Ishikawa (cell line): ENCODE results near the gene PTPRO.

Experiments
- CEBPB ChIP-seq: IDR thresholded peaks from 2 replicates; pipeline ENCODE4 v1.6.1; 2012
- CREB1 ChIP-seq: IDR thresholded peaks from 2 replicates; pipeline ENCODE4 v1.6.1; 2012; ENCODE audit warnings: low read depth
- EP300 ChIP-seq: IDR thresholded peaks from 2 replicates; pipeline ENCODE4 v1.6.1; 2012; ENCODE audit warnings: borderline replicate concordance
- RAD21 ChIP-seq: IDR thresholded peaks from 2 replicates; pipeline ENCODE4 v1.6.1; 2012; ENCODE audit warnings: low read depth
- TAF1 ChIP-seq: IDR thresholded peaks from 2 replicates; pipeline ENCODE4 v1.6.1; 2012; ENCODE audit warnings: low read depth, mild to moderate bottlenecking
- TCF12 ChIP-seq: IDR thresholded peaks from 2 replicates; pipeline ENCODE4 v1.6.1; 2012; ENCODE audit warnings: low read depth
- YY1 ChIP-seq: IDR thresholded peaks from 2 replicates; pipeline ENCODE4 v1.6.1; 2012; ENCODE audit warnings: low read depth
- ZBTB7A ChIP-seq: IDR thresholded peaks from 2 replicates; pipeline ENCODE4 v1.6.1; 2012; ENCODE audit warnings: low read depth
- TF ChIP-seq, protein P1 (sequence below): IDR thresholded peaks from 2 replicates; pipeline ENCODE4 v1.6.1; 2012
- TF ChIP-seq, protein P2 (sequence below): IDR thresholded peaks from 2 replicates; pipeline ENCODE4 v1.6.1; 2012
- TF ChIP-seq, protein P3 (sequence below): IDR thresholded peaks from 2 replicates; pipeline ENCODE4 v1.6.1; 2012; ENCODE audit warnings: low read depth, mild to moderate bottlenecking

DNA sequence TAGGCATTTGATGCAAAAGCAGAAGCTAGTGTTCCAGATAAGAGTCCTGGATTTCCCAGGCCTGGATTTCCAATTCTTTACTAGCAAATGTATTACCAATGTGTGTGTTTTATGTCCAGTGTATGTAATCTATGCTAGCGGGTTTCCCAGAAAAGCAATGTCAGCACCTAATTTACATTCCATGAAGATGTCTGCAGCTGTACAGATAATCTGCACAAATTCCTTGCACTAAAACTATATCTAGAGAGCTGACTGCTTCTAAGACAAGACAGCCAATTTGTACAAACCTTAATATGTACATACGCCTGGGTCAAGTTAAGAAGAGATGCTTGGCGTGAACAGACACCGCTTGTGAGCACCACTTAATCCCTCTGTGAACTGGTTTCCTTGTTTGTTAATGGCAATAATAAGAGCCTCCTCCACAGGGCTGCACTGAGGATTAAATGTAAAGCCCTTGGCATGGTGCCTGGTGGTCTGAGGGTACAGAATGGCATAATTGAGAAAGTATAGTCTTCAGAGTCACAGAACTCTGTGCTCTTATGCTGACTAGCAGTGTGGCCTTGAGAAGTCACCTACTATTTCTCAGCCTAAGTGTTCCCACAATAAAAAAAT lies 281.3 kb downstream of the PTPRO start:
- TF ChIP-seq RAD21, result no peak
- no peak for TF ChIP-seq CEBPB
- TF ChIP-seq YY1, result no peak
- TF ChIP-seq, protein P1, sequence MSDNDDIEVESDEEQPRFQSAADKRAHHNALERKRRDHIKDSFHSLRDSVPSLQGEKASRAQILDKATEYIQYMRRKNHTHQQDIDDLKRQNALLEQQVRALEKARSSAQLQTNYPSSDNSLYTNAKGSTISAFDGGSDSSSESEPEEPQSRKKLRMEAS, result no peak
- no peak for TF ChIP-seq TAF1
- TF ChIP-seq CREB1, result no peak
- TF ChIP-seq, protein P2, sequence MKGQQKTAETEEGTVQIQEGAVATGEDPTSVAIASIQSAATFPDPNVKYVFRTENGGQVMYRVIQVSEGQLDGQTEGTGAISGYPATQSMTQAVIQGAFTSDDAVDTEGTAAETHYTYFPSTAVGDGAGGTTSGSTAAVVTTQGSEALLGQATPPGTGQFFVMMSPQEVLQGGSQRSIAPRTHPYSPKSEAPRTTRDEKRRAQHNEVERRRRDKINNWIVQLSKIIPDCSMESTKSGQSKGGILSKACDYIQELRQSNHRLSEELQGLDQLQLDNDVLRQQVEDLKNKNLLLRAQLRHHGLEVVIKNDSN, result no peak
- no peak for TF ChIP-seq EP300
- TF ChIP-seq ZBTB7A, result no peak
- no peak for TF ChIP-seq TCF12
- TF ChIP-seq, protein P3, sequence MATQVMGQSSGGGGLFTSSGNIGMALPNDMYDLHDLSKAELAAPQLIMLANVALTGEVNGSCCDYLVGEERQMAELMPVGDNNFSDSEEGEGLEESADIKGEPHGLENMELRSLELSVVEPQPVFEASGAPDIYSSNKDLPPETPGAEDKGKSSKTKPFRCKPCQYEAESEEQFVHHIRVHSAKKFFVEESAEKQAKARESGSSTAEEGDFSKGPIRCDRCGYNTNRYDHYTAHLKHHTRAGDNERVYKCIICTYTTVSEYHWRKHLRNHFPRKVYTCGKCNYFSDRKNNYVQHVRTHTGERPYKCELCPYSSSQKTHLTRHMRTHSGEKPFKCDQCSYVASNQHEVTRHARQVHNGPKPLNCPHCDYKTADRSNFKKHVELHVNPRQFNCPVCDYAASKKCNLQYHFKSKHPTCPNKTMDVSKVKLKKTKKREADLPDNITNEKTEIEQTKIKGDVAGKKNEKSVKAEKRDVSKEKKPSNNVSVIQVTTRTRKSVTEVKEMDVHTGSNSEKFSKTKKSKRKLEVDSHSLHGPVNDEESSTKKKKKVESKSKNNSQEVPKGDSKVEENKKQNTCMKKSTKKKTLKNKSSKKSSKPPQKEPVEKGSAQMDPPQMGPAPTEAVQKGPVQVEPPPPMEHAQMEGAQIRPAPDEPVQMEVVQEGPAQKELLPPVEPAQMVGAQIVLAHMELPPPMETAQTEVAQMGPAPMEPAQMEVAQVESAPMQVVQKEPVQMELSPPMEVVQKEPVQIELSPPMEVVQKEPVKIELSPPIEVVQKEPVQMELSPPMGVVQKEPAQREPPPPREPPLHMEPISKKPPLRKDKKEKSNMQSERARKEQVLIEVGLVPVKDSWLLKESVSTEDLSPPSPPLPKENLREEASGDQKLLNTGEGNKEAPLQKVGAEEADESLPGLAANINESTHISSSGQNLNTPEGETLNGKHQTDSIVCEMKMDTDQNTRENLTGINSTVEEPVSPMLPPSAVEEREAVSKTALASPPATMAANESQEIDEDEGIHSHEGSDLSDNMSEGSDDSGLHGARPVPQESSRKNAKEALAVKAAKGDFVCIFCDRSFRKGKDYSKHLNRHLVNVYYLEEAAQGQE, result no peak
